RWPE1 (cell line): Measurements from ENCODE around the gene TECPR2.

Source experiments
- CTCF ChIA-PET: fragments of 350-600 bp; sonication (Branson Sonifier 250); formaldehyde crosslinking; extraction: SDS; loops from one replicate; lab custom pipeline; 2021; lab: Yijun Ruan, JAX
- POLR2A ChIA-PET: fragments of 400-600 bp; formaldehyde crosslinking; extraction: SDS; loops from one replicate; lab custom pipeline; 2020; ENCODE audit warnings: antibody characterized with exemption; ENCODE audit not compliant: low non-redundant PET; lab: Yijun Ruan, JAX
- DNase-seq: peaks from one replicate; pipeline ENCODE4 v3.0.0; 2012; ENCODE audit warnings: low spot score
- H3K27ac ChIP-seq: fragments of 450-650 bp; 2 replicates; pipeline ENCODE4 v1.5.1; 2017
- TF ChIP-seq, protein P1 (sequence below): fragments of 450-650 bp; conservative IDR thresholded peaks from 2 replicates; pipeline ENCODE4 v1.5.1; 2017; ENCODE audit warnings: low read depth, mild to moderate bottlenecking

The TECPR2 gene

DNA sequence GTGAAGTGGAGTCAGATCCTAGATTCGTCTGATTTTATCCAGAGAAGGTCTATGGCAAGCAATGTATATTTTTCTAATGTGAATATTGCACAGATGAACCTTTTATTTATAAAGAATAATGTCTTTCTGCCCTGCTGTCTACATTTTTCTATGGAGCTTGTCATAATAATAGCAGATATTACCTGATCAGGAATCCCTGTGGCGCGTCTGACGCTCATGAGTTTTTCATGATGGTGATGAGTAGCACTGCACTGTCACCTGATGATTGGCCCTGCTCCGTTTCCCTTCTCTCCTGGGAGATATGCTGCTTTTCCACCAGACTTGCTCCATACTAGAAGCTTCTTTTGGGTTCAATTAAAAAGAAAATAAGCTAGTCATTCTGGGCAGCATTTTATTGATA is 20.5 kb upstream of the TECPR2 start:
- TF ChIP-seq, protein P1, sequence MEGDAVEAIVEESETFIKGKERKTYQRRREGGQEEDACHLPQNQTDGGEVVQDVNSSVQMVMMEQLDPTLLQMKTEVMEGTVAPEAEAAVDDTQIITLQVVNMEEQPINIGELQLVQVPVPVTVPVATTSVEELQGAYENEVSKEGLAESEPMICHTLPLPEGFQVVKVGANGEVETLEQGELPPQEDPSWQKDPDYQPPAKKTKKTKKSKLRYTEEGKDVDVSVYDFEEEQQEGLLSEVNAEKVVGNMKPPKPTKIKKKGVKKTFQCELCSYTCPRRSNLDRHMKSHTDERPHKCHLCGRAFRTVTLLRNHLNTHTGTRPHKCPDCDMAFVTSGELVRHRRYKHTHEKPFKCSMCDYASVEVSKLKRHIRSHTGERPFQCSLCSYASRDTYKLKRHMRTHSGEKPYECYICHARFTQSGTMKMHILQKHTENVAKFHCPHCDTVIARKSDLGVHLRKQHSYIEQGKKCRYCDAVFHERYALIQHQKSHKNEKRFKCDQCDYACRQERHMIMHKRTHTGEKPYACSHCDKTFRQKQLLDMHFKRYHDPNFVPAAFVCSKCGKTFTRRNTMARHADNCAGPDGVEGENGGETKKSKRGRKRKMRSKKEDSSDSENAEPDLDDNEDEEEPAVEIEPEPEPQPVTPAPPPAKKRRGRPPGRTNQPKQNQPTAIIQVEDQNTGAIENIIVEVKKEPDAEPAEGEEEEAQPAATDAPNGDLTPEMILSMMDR = no peak
- CTCF ChIA-PET = no interaction called here
- POLR2A ChIA-PET = no interaction called here
- no peak overlapping the region for H3K27ac ChIP-seq
- DNase-seq = no peak

DNA sequence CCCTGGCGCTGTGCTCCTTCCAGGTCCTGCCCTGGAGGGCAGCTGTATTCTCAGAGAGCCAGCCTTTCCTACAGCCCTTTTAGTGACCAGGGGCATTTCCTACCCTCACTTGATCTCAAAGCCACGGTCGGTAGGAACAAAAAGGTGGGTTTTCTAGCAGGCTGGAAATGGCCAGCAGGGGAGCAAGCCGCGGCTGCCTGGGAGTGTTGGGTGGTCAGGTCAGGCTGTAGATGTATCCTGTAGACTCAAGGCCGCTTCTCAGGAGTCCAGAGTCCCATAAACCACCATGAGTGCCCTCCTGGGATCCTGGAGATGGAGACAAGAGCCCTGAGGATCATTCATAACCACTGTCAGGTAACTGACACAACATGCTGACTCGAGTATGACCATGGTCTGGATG is 18.7 kb upstream of the TECPR2 start:
- POLR2A ChIA-PET = no interaction called here
- no peak for DNase-seq
- TF ChIP-seq, protein P1 = no peak
- 0 out of 2 replicates have a peak overlapping the region, but pooled peaks have one; percentile 4 for H3K27ac ChIP-seq
- CTCF ChIA-PET = interaction anchor here (0.6 to 0.7 kb wide), 2 partner anchors 190 to 580 kb away, joined by 3 read pairs; no protein-coding TSS in a partner anchor

DNA sequence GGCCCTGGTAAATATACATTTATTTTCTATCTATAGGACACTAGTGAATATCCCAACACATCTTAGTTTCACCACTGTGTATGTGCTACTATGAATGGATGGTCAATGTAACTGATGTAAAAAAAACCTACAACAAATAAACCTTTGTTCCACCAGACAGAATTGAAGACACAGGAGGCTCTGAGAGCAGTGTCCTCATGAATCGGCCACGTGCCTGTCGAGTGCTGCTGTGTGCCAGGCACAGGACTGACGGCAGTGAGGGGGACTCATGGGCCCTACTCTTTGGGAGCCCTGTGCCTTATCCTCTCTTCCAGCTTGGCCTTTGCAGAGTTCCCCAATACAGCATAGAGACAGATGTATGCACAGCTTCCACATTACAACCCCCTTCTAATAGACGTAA is 18.3 kb upstream of the TECPR2 start:
- ChIA-PET CTCF (interaction anchor here (0.6 kb wide), 1 partner anchor 580 kb away, joined by 3 read pairs; no protein-coding TSS in a partner anchor), POLR2A (no interaction called here)
- no peak for DNase-seq
- TF ChIP-seq, protein P1 = no peak
- no peak overlapping the region for H3K27ac ChIP-seq

DNA sequence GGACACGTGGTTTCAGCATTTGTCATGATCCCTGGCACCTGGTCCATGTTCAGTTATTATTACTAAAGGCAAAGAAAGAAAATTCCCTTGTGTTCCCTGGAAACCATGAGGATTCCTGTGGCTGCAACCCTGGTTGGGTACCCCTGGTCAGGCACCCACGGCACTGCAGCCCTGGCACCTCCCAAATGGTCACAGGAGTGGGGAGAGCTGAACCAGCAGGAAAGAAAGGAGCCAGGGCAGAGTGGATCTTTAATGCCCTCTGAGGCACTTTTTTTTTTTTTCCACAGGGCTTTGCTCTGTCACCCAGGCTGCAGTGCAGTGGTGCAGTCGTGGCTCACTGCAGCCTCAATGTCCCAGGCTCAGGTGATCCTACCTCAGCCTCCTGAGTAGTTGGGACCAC is 17.5 kb upstream of the TECPR2 start:
- POLR2A ChIA-PET = no interaction called here
- DNase-seq = no peak

DNA sequence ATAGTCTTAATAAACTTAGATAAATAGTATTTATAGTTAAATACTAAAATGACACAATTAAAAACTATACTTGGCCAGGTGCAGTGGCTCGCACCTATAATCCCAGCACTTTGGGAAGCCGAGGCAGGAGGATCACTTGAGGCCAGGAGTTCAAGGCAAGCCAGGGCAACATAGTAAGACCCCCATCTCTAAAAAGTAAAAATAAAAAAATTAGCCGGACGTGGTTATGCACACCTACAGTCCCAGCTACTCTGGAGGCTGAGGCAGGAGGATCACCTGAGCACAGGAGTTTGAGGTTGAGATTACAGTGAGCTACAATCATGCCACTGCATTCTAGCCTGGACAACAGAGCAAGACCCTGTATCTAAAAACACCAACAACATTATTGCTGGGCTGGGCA is 16.1 kb upstream of the TECPR2 start:
- TF ChIP-seq, protein P1 = no peak
- no peak for DNase-seq
- no peak overlapping the region for H3K27ac ChIP-seq
- CTCF ChIA-PET = no interaction called here
- POLR2A ChIA-PET = no interaction called here

More for the DNA sequence above, 17.5 kb upstream of the TECPR2 start:
- peak overlapping the region; percentile 28; the same call in 1 of the 2 replicates for H3K27ac ChIP-seq
- CTCF ChIA-PET = no interaction called here
- TF ChIP-seq, protein P1 = no peak

DNA sequence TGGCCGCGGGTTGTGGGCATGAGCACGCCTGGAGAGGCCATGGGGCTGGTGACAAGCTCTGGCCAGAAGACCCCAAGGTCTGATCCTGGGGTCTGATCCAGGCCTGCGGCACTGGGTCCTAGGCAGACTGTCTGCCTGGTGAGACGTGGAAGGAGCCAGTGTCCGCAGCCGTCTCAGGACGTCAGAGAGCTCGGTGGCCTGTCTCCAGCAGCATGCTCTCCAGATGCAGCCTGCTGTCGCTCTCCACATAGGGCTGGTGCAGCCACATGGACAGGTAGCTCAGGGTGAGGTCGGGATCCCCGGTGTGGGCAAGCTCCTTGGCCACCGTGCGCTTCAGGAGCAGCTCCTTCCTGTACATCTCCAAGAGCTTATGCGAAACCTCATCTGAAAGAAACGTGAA is 14.4 kb upstream of the TECPR2 start:
- ChIA-PET CTCF (no interaction called here), POLR2A (no interaction called here)
- TF ChIP-seq, protein P1 = no peak

More for the DNA sequence above, 14.4 kb upstream of the TECPR2 start:
- DNase-seq = no peak
- no peak overlapping the region for H3K27ac ChIP-seq
